MM.1S (cell line): ENCODE results near the gene MYRIP.
"Not testable (repeated sequence)": the region's sequence is repeated elsewhere in the genome, so short reads cannot be mapped to it uniquely, and the experiment has no call there.

Experiments used
- DNase-seq: peaks from one replicate; pipeline ENCODE4 v3.0.0-alpha.2; 2015
- H2AFZ ChIP-seq: fragments of 300-600 bp; sonication (generic); 2 replicates; pipeline ENCODE4 v1.6.0; 2016; ENCODE audit warnings: antibody characterized with exemption, low read length
- H3F3A ChIP-seq: fragments of 300-600 bp; sonication (generic); 2 replicates; pipeline ENCODE4 v1.6.1; 2016; ENCODE audit warnings: mild to moderate bottlenecking, antibody characterized with exemption, low read length, moderate library complexity, mixed read lengths; ENCODE audit not compliant: insufficient read depth
- H3K27ac ChIP-seq: fragments of 300-600 bp; sonication (generic); 2 replicates; pipeline ENCODE4 v1.5.1; 2016; ENCODE audit warnings: mild to moderate bottlenecking, low read length
- H3K27me3 ChIP-seq: fragments of 300-600 bp; sonication (generic); replicated peaks from 2 replicates; pipeline ENCODE4 v1.6.0; 2016; ENCODE audit warnings: low read length; ENCODE audit not compliant: insufficient read depth
- H3K36me3 ChIP-seq: fragments of 300-600 bp; sonication (generic); replicated peaks from 2 replicates; pipeline ENCODE4 v1.6.1; 2016; ENCODE audit warnings: mild to moderate bottlenecking, low read length, mixed read lengths; ENCODE audit not compliant: insufficient read depth
- H3K4me1 ChIP-seq: fragments of 300-600 bp; sonication (generic); 2 replicates; pipeline ENCODE4 v1.6.1; 2016; ENCODE audit warnings: low read length, mixed read lengths
- H3K4me2 ChIP-seq: fragments of 300-600 bp; sonication (generic); 2 replicates; pipeline ENCODE4 v1.6.0; 2016; ENCODE audit warnings: low read depth, low read length
- H3K4me3 ChIP-seq: fragments of 300-600 bp; sonication (generic); 2 replicates; pipeline ENCODE4 v1.5.1; 2016; ENCODE audit warnings: low read length, mixed read lengths
- H3K79me2 ChIP-seq: fragments of 300-600 bp; sonication (generic); 2 replicates; pipeline ENCODE4 v1.6.1; 2016; ENCODE audit warnings: mixed run types, low read length, mixed read lengths
- H3K9ac ChIP-seq: fragments of 300-600 bp; sonication (generic); 2 replicates; pipeline ENCODE4 v1.6.1; 2016; ENCODE audit warnings: low read length, mixed read lengths
- H3K9me2 ChIP-seq: fragments of 300-600 bp; sonication (generic); replicated peaks from 2 replicates; pipeline ENCODE4 v1.6.1; 2016; ENCODE audit warnings: mild to moderate bottlenecking, low read length, mixed read lengths; ENCODE audit not compliant: insufficient read depth
- H3K9me3 ChIP-seq: fragments of 300-600 bp; sonication (generic); replicated peaks from 2 replicates; pipeline ENCODE4 v1.6.1; 2016; ENCODE audit warnings: mild to moderate bottlenecking, low read length, mixed read lengths; ENCODE audit not compliant: insufficient read depth
- H4K20me1 ChIP-seq: fragments of 300-600 bp; sonication (generic); 2 replicates; pipeline ENCODE4 v1.6.1; 2016; ENCODE audit warnings: mild to moderate bottlenecking, low read length, moderate library complexity, mixed read lengths; ENCODE audit not compliant: insufficient read depth
- CTCF ChIP-seq: fragments of 300-600 bp; sonication (generic); IDR thresholded peaks from 2 replicates; pipeline ENCODE4 v1.5.1; 2016; ENCODE audit warnings: antibody characterized with exemption, low read length, mixed read lengths
- EZH2 ChIP-seq: fragments of 300-600 bp; sonication (generic); optimal IDR thresholded peaks from 2 replicates; pipeline ENCODE3; 2017; ENCODE audit warnings: low read depth, mild to moderate bottlenecking, antibody characterized with exemption, low read length, mixed read lengths
- EZH2phosphoT487 ChIP-seq: fragments of 300-600 bp; sonication (generic); IDR thresholded peaks from 2 replicates; pipeline ENCODE4 v1.6.1; 2018; ENCODE audit warnings: antibody characterized with exemption, low read length

The MYRIP gene

GRCh38 chr3:40083066-40083465, 273.7 kb downstream of the MYRIP start:
- no peak overlapping the region for H2AFZ ChIP-seq
- no peaks in the 10 kb centered on the region for H3K79me2 ChIP-seq
- H3K36me3 ChIP-seq, result no peaks in the 10 kb centered on the region
- no peaks in the 10 kb centered on the region for H3K4me1 ChIP-seq
- H4K20me1 ChIP-seq, result no peaks in the 10 kb centered on the region
- H3K27ac ChIP-seq, result no peak overlapping the region
- TF ChIP-seq EZH2phosphoT487 (no peak), CTCF (no peak), EZH2 (no peak)
- no peak overlapping the region for H3K4me3 ChIP-seq
- no peaks in the 10 kb centered on the region for H3F3A ChIP-seq
- H3K27me3 ChIP-seq, result no peaks in the 10 kb centered on the region
- H3K9ac ChIP-seq, result no peak overlapping the region
- DNase-seq, result no peak
- H3K9me2 ChIP-seq, result no peaks in the 10 kb centered on the region
- no peaks in the 10 kb centered on the region for H3K9me3 ChIP-seq
- H3K4me2 ChIP-seq, result no peak overlapping the region

GRCh38 chr3:40084424-40084823, 275.0 kb downstream of the MYRIP start:
- H3F3A ChIP-seq, H3K79me2 ChIP-seq, H3K9me3 ChIP-seq, H4K20me1 ChIP-seq, H3K9me2 ChIP-seq, H2AFZ ChIP-seq, H3K36me3 ChIP-seq, H3K9ac ChIP-seq, H3K27ac ChIP-seq, DNase-seq, H3K4me3 ChIP-seq, H3K27me3 ChIP-seq, H3K4me2 ChIP-seq, H3K4me1 ChIP-seq: not testable (repeated sequence)

- Histone ChIP-seq H3K4me1 (no peaks in the 10 kb centered on the region), H2AFZ (no peak overlapping the region), H3K79me2 (no peaks in the 10 kb centered on the region), H3K4me3 (no peak overlapping the region), H3K36me3 (no peaks in the 10 kb centered on the region), H3K27me3 (no peaks in the 10 kb centered on the region), H4K20me1 (no peaks in the 10 kb centered on the region), H3K4me2 (no peak overlapping the region), H3K9ac (no peak overlapping the region), H3K9me3 (no peaks in the 10 kb centered on the region), H3K27ac (no peak overlapping the region), H3K9me2 (no peaks in the 10 kb centered on the region), H3F3A (no peaks in the 10 kb centered on the region)
- TF ChIP-seq EZH2 (no peak), CTCF (no peak), EZH2phosphoT487 (no peak)
- DNase-seq, result no peak
Measured at GRCh38 chr3:40086890-40087883, 277.8 kb downstream of the MYRIP start.

GRCh38 chr3:40088527-40089170, 279.2 kb downstream of the MYRIP start:
- no peaks in the 10 kb centered on the region for H3K9me3 ChIP-seq
- no peak overlapping the region for H3K4me3 ChIP-seq
- H3K4me2 ChIP-seq, result no peak overlapping the region
- no peak overlapping the region for H3K9ac ChIP-seq
- no peaks in the 10 kb centered on the region for H3K9me2 ChIP-seq
- H3K27ac ChIP-seq, result no peak overlapping the region
- TF ChIP-seq EZH2 (no peak), EZH2phosphoT487 (no peak), CTCF (no peak)
- no peaks in the 10 kb centered on the region for H4K20me1 ChIP-seq
- H3K27me3 ChIP-seq, result no peaks in the 10 kb centered on the region
- H2AFZ ChIP-seq, result no peak overlapping the region
- no peaks in the 10 kb centered on the region for H3F3A ChIP-seq
- no peak for DNase-seq
- no peaks in the 10 kb centered on the region for H3K4me1 ChIP-seq
- no peaks in the 10 kb centered on the region for H3K36me3 ChIP-seq
- no peaks in the 10 kb centered on the region for H3K79me2 ChIP-seq
